K562 (cell line): Measurements from ENCODE around the gene ESRRB. TPM values are rescaled to one million over a fixed set of nuclear protein-coding genes. Genes with fewer than 3 reads are reported as not detected.

Source experiments
- TCF7L2 ChIP-seq: fragments of 150-350 bp; IDR thresholded peaks from 2 replicates; pipeline ENCODE4 v1.6.1; 2016; ENCODE audit warnings: low read depth, mild to moderate bottlenecking, low read length, moderate library complexity
- ZNF217 ChIP-seq: sonication (generic); formaldehyde crosslinking; IDR thresholded peaks from 2 replicates; pipeline ENCODE4 v1.8.0; 2022; ENCODE audit warnings: mild to moderate bottlenecking, missing genetic modification reagents
- ZSCAN29 ChIP-seq: fragments of 450-650 bp; IDR thresholded peaks from 2 replicates; pipeline ENCODE4 v1.6.1; 2017
- polyA plus RNA-seq, 8 experiments: library from polyadenylated mRNA; depleted of rRNA in 4 of 8; stranded (reverse) in 5 of 8; unstranded in 3 of 8; fragments of >200 nt; fragmentation: Nextera tagmentation in 2 of 8; fragmentation: Illumina TruSeq in 1 of 8; extraction: Ambion mirVana in 2 of 8; extraction: Trizol in 1 of 8; gene quantifications; 2 replicates each; pipeline versions ENCODE4 v1.2.1 to v1.2.3, GENCODE V29; 2011 to 2014; ENCODE audit warnings: inconsistent platforms in 1 of 8, missing spikeins in 1 of 8
- total RNA-seq, 7 experiments: library from RNA; depleted of rRNA in 6 of 7; stranded (reverse); fragments of >200 nt in 6 of 7; fragmentation: Illumina TruSeq in 2 of 7; extraction: Trizol in 2 of 7; gene quantifications; 2 replicates each; pipeline versions ENCODE4 v1.2.1 to v1.2.3, GENCODE V29; 2011 to 2021; ENCODE audit warnings: low replicate concordance in 1 of 7
- TF ChIP-seq, protein P1 (sequence below), 2 experiments: fragments of 450-650 bp; formaldehyde crosslinking in 1 of 2; IDR thresholded peaks; 2 replicates each; pipeline versions ENCODE4 v1.4.0 to v1.6.1; 2014 to 2020; ENCODE audit warnings: mild to moderate bottlenecking in 2 of 2, borderline replicate concordance in 1 of 2, low read depth in 1 of 2
- TF ChIP-seq, protein P2 (sequence below): fragments of 450-650 bp; conservative IDR thresholded peaks from 2 replicates; pipeline ENCODE4 v1.6.1; 2016; ENCODE audit warnings: missing genetic modification characterization, low read depth, mild to moderate bottlenecking, control low read depth, missing compliant biosample characterization
- TF ChIP-seq, protein P3 (sequence below): fragments of 250-450 bp; sonication (Bioruptor Pico); IDR thresholded peaks from 2 replicates; pipeline ENCODE4 v1.4.0; 2020; ENCODE audit warnings: mild to moderate bottlenecking, moderate library complexity

The ESRRB gene
- total and polyA plus RNA-seq, 9 of the 15 experiments (the other 6 are each of a cell fraction or from before 2014, with no cell fraction given) = 3.2 to 24.7 (median 14.5) TPM

DNA sequence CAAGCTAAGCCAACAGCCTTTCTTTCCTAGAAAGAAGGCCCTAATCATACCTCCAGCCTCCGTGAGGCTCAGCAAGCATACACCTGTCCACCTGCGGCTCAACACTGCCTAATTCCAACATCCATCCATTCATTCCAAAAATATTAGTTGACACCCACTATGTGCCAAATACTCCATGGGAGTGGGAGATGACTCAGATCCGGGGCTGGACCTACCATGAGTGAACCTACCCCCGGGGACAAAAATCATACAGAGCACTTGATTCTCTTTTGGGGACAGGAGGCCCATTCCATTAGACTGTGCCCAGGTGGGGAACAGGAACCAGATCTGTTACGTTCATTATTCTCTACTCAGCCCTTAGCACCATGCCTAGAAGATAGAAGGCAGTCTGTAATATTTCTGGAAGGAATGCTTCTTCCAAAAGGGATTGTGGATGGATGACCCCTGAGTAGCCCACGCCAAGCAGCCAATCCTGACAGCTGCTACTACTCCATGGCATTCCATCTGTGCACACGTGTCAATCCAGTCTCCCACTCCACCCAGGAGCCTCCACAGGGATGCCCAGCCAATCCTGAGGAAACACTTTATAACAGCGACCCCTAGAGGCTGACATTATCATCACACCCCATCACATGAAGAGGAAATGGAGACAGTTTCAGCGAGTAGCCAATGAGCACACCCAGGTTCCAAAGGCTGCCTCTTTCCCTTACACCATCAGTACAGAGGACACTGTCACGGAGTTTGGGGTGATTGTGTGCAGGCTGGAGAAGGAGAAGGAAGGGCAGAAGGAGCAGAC is 170.7 kb downstream of the ESRRB start (continued):
- TF ChIP-seq, protein P1, sequence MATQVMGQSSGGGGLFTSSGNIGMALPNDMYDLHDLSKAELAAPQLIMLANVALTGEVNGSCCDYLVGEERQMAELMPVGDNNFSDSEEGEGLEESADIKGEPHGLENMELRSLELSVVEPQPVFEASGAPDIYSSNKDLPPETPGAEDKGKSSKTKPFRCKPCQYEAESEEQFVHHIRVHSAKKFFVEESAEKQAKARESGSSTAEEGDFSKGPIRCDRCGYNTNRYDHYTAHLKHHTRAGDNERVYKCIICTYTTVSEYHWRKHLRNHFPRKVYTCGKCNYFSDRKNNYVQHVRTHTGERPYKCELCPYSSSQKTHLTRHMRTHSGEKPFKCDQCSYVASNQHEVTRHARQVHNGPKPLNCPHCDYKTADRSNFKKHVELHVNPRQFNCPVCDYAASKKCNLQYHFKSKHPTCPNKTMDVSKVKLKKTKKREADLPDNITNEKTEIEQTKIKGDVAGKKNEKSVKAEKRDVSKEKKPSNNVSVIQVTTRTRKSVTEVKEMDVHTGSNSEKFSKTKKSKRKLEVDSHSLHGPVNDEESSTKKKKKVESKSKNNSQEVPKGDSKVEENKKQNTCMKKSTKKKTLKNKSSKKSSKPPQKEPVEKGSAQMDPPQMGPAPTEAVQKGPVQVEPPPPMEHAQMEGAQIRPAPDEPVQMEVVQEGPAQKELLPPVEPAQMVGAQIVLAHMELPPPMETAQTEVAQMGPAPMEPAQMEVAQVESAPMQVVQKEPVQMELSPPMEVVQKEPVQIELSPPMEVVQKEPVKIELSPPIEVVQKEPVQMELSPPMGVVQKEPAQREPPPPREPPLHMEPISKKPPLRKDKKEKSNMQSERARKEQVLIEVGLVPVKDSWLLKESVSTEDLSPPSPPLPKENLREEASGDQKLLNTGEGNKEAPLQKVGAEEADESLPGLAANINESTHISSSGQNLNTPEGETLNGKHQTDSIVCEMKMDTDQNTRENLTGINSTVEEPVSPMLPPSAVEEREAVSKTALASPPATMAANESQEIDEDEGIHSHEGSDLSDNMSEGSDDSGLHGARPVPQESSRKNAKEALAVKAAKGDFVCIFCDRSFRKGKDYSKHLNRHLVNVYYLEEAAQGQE (IDR thresholded peaks at IDR 0.05; ENCODE audit: borderline replicate concordance) = peak; percentile 10; the same call in 1 of the 2 replicates
- TF ChIP-seq, protein P1 (CRISPR knock-in tag; IDR thresholded peaks at IDR 0.05; ENCODE audit: low read depth) = no peak
- TF ChIP-seq ZSCAN29 (no peak), ZNF217 (CRISPR knock-in tag) (no peak), TCF7L2 (no peak)
- TF ChIP-seq, protein P2, sequence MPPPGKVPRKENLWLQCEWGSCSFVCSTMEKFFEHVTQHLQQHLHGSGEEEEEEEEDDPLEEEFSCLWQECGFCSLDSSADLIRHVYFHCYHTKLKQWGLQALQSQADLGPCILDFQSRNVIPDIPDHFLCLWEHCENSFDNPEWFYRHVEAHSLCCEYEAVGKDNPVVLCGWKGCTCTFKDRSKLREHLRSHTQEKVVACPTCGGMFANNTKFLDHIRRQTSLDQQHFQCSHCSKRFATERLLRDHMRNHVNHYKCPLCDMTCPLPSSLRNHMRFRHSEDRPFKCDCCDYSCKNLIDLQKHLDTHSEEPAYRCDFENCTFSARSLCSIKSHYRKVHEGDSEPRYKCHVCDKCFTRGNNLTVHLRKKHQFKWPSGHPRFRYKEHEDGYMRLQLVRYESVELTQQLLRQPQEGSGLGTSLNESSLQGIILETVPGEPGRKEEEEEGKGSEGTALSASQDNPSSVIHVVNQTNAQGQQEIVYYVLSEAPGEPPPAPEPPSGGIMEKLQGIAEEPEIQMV (tag) = no peak
- TF ChIP-seq, protein P3, sequence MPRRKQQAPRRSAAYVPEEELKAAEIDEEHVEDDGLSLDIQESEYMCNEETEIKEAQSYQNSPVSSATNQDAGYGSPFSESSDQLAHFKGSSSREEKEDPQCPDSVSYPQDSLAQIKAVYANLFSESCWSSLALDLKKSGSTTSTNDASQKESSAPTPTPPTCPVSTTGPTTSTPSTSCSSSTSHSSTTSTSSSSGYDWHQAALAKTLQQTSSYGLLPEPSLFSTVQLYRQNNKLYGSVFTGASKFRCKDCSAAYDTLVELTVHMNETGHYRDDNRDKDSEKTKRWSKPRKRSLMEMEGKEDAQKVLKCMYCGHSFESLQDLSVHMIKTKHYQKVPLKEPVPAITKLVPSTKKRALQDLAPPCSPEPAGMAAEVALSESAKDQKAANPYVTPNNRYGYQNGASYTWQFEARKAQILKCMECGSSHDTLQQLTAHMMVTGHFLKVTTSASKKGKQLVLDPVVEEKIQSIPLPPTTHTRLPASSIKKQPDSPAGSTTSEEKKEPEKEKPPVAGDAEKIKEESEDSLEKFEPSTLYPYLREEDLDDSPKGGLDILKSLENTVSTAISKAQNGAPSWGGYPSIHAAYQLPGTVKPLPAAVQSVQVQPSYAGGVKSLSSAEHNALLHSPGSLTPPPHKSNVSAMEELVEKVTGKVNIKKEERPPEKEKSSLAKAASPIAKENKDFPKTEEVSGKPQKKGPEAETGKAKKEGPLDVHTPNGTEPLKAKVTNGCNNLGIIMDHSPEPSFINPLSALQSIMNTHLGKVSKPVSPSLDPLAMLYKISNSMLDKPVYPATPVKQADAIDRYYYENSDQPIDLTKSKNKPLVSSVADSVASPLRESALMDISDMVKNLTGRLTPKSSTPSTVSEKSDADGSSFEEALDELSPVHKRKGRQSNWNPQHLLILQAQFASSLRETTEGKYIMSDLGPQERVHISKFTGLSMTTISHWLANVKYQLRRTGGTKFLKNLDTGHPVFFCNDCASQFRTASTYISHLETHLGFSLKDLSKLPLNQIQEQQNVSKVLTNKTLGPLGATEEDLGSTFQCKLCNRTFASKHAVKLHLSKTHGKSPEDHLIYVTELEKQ (CRISPR knock-in tag) = no peak
